Natural killer cell treated with Interleukin-12 subunit alpha and Interleukin-12 subunit beta and Interleukin-15 and Interleukin-18, amount 100 ng/mL, for 72 hours (primary cell): ENCODE data around the gene PDCD2L. TPM values are rescaled to one million over a fixed set of nuclear protein-coding genes. Genes with fewer than 3 reads are reported as not detected.

Experiments used
- ATAC-seq, 2 donors: fragments of 150-1000 bp; cut with Tn5 transposase in 1 of 2; sonication (Bioruptor Pico), chemical (Tn5 transposase) in 1 of 2; 2 replicates each; pipeline ENCODE4 v1.10.0; 2021
- DNase-seq: peaks from one replicate; pipeline ENCODE4 v3.0.0; 2022; ENCODE audit warnings: low spot score
- H3K27ac Mint-ChIP-seq, 2 donors: 1 replicate in 1 of 2; 2 replicates in 1 of 2; pipeline ENCODE4 v1.8.0; 2022; ENCODE audit warnings: mixed read lengths in 2 of 2, mild to moderate bottlenecking in 1 of 2, moderate library complexity in 1 of 2
- H3K27me3 Mint-ChIP-seq, 2 donors: 1 replicate in 1 of 2; 2 replicates in 1 of 2; pipeline ENCODE4 v1.8.0; 2022; ENCODE audit warnings: mixed read lengths in 2 of 2
- H3K36me3 Mint-ChIP-seq: one replicate; pipeline ENCODE4 v1.8.0; 2022; ENCODE audit warnings: mixed read lengths
- H3K4me1 Mint-ChIP-seq, 2 donors: 1 replicate in 1 of 2; 2 replicates in 1 of 2; pipeline ENCODE4 v1.8.0; 2022; ENCODE audit warnings: low read depth in 2 of 2, mixed read lengths in 2 of 2, mild to moderate bottlenecking in 1 of 2
- H3K4me3 Mint-ChIP-seq: one replicate; pipeline ENCODE4 v1.8.0; 2022; ENCODE audit warnings: mixed read lengths
- H3K9me3 Mint-ChIP-seq: 2 replicates; pipeline ENCODE4 v1.8.0; 2022; ENCODE audit warnings: mixed read lengths
- total RNA-seq, 2 donors: library from RNA; stranded (reverse); gene quantifications; one replicate each; pipeline ENCODE4 v1.2.3, GENCODE V29; 2022

The PDCD2L gene
- total RNA-seq, 2 donors from 2014 or later, result 18.2 to 28.4 TPM

DNA sequence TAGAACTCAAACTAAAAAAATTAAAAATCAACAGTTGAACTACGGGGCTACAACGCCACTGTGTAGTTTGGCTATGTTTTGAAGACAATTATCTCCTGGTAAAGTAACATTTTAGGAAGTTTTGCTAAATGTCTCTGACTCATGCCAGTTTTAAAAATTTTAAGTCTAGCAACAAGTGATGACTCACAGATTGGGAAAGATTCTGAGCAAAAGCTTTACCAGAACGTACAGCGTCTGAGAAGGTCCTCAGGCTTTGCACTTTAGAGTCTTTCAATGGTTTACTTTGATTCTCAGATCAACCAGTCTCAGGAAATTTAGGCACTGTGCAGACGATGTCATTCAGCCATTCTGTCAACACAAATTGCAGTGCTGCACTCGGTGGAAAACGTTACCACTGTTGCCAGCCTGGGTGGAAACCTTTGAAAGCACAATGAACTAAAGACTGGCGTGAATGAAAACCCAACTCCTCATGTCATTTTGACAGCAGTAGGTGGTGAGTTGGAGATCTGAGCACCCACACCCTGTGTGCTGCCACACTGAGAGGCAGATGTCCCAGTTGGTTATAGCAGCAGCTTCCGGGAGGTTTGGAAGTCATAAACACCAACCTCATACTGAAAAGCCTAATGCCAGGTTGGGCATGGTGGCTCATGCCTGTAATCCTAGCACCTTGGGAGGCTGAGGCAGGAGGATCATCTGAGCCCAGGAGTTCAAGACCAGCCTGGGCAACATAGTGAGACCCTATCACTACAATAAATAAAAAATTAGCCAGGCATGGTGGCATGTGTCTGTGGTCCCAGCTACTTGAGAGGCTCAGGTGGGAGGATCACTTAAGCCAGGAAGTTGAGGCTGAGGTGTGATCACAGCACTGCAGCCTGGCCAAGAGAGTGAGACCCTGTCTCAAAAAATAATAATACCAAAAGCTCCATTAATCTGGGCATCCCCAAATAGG, 71.1 kb downstream of the PDCD2L start:
- Mint-ChIP-seq H3K36me3 (peaks cover 14% of the 10 kb centered on the region), H3K4me3 (no peak overlapping the region), H3K27me3 (peaks cover 0 to 9% of the 10 kb centered on the region in 2 donors), H3K27ac (no peak overlapping the region), H3K9me3 (no peaks in the 10 kb centered on the region), H3K4me1 (peaks cover 0 to 4% of the 10 kb centered on the region in 2 donors)
- DNase-seq (no peak), ATAC-seq (peak in 1 of 2 donors; percentile 66)

Other genes with a start within 250 kb of the PDCD2L start
- 100 to 1,000 TPM; 119 to 135 TPM for gene LSM14A, start 231.9 kb upstream of the PDCD2L start, total RNA-seq
- gene GARRE1, start 149.8 kb upstream of the PDCD2L start, total RNA-seq, result 10 to 100 TPM in 1 of 2 donors, 1 to 10 TPM in 1; 9.6 to 13.3 TPM
- gene GPI, start 39.2 kb upstream of the PDCD2L start, total RNA-seq, result 100 to 1,000 TPM; 394 to 516 TPM
- 100 to 1,000 TPM; 121 to 180 TPM for gene UBA2, start 24.0 kb downstream of the PDCD2L start, total RNA-seq
- gene WTIP, start 77.4 kb downstream of the PDCD2L start, total RNA-seq, result 1 to 10 TPM; 1.1 to 1.2 TPM